Measurements from ENCODE around the gene SPATA18.

- TF ChIP-seq CTCF (IDR thresholded peaks at IDR 0.05 in 4 of 5, conservative IDR thresholded peaks at IDR 0.05 in 1 of 5) (no peak), POLR2A (IDR thresholded peaks at IDR 0.05) (no peak)
Observed at GRCh38 chr4:52059372-52059771, 8.3 kb downstream of the SPATA18 start.
